GM19240 (cell line): ENCODE measurements around the gene CCL25.

Experiments
- DNase-seq: peaks from one replicate; pipeline ENCODE4 v3.0.0; 2011; ENCODE audit warnings: low spot score; ENCODE audit not compliant: insufficient read length

The CCL25 gene

DNA sequence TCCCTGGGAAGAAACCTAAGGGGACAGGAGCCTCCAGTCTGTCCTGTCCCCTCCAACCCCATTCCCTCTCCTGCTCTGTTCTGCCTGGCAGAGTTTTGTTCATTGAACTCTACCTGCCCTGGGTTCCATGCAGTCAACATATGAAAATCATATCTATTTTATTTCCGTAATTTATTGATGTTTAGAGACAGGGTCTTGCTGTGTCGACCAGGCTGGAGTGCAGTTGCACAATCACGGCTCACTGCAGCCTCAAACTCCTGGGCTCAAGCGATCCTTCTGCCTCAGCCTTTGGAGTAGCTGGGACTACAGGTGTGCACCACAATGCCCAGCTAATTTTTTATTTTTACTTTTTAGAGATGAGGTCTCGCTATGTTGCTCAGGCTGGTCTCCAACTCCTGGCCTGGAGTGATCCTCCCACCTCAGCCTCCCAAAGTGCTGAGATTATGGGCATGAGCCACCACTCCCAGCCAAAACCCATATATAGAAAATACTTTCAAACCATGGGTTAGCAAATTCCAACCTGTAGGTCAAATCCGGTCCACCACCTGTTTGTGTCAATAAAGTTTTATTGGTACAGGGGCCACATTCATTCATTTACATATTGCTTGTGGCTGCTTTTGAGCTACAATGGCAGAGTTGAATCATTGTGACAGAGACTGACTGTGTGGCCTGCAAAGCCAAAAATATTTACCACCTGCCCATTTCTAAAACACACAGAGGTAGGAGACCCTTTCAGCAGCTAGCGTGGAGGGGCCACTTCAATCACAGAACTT, 57.5 kb downstream of the CCL25 start:
- no peak for DNase-seq

- no peak for DNase-seq
Observed at GRCh38 chr19:8110931-8111330, 58.4 kb downstream of the CCL25 start.

DNA sequence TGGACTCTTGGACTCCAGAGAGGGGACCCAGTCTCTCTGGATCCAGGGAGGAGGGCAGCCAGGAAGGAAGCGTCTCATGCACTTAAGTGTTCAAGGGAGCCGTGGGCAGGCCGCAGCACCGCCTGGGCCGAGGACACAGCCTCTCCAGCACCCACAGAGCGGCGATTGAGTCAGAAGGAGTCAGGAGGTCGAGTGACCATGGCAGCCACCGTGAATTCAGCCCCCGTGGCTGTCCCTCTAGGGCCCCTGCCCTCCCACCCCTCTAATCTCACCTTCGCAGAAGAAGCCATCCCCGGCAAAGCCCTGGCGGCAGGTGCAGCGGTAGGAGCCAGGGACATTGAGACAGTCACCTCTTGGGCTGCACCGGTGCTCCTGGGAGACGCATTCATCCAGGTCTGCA, 58.8 kb downstream of the CCL25 start:
- DNase-seq: no peak
